HG03432 (cell line): ENCODE data around the gene BEND5.

Source experiments
- ATAC-seq: cut with Tn5 transposase; IDR thresholded peaks from one replicate; pipeline ENCODE4 v1.9.1; 2021; ENCODE audit warnings: mild to moderate bottlenecking, moderate library complexity; ENCODE audit not compliant: unreplicated experiment

The BEND5 gene

DNA sequence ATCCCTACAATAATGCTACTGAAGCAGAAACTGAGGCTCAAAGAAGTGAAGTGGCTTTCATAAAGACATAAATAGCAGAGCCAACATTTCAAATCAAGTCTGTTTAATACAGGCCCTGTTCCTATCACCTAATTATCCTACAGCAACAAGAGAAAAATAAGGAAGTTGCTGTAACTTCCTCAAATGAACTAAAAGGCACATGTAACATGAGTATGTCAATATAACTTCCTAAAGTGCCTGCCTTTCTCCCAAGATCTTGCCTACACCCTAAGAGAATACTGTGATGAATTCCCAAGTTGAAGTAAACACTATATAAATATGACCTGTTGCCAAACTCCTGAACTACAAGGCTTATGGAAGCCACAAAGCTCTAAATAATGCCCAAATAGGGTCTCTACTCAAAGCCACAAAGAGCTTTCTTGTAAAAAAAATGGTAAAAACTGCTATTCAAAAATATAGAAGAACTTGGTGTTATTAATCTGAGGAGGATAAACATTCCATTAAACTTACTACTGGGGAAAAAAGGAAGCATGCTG lies 8.6 kb downstream of the BEND5 start:
- no peak for ATAC-seq

DNA sequence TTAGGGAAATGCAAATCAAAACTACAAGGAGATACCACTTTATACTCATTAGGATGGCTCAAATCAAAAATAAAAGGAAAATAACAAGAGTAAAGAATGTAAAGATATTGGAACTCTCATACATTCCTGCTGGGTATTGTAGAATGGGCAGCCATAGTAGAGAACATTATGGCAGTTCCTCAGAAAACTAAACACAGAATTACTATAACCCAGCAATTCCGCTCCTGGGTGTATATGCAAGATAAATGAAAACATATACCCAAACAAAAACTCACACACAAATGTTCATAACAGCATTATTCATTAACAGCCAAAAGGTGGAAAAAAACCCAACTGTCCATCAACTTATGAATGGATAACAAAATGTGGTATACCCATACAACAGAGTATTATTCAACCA lies 11.4 kb downstream of the BEND5 start:
- ATAC-seq, result no peak

DNA sequence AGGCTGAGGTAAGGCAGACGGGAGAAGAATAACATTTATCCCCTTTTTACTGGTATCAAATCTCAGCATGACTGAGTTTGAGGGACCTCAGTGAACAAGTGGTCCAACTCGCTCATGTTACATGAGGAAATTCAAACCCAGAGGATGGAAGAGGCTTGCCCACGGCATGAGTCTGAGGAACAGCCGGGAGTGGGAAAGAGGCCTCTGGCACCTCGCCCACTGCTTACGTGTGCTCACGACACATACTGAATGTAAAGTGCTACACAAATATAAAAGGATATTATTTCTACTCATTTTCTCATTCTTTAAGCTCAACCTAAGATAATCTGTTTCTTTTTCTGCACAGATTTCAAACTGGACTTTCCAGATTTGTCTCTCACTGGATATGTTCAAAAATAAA lies 14.7 kb downstream of the BEND5 start:
- ATAC-seq, result no peak

DNA sequence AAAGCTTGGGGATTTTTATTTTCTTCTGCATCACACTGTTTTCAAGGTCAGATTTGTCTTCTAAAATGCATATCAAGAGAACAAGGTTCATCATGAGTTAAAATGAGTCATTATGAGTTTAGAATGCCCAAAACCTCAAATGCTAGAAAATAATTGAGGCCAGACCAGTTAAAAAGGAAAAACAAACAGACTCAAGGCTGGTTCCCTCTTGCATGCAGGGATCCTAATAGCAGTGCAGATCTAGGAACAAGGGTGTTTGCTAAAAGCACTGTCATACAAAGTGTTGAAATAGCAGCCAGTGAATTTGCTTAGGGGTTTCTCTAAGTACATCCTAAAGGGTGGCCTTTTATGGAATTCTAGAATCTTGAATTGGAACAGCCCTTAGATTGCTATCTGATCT lies 15.3 kb downstream of the BEND5 start:
- ATAC-seq, result no peak

DNA sequence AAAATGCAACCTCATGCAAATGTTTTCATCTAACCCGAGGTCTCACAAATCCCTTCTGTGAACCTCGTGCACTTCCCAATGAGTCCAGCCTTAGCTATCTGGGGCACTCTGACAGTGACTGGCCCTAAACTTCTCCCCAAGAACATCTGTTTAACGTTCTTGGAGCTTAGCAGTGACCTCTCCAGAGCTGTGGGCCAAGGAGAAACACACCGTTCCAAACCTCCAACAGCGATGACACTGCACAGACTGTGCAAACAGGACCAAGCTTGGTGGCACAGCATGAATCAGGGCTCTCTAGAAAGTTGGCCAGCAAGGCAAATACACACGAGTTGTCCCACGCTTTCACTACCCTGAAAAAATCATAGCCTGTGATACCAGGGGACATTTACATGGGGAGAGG lies 15.8 kb downstream of the BEND5 start:
- ATAC-seq, result no peak

GRCh38 chr1:48758976-48759375 lies 17.7 kb downstream of the BEND5 start:
- no peak for ATAC-seq

GRCh38 chr1:48757363-48757762 lies 19.3 kb downstream of the BEND5 start:
- no peak for ATAC-seq

GRCh38 chr1:48756683-48757316 lies 19.9 kb downstream of the BEND5 start:
- no peak for ATAC-seq

DNA sequence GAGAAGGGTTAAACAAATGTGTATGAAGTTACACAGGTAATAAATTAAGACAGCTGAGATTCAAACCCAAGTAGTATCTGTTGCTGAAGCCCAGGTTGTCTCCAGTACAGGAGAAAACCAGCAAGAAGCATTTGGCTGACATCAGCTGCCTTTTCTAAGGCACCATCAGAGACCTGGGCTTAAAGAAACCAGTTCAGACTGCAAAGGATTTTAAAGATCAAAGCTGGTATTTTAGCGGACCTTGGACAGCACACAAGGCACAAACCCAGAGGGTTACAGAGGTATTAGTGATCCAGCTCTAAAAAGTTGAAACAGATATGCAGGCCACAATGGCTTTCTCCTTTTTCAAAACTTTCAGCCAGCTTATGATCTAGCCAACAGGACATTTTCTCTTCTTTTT lies 23.4 kb downstream of the BEND5 start:
- ATAC-seq, result no peak

DNA sequence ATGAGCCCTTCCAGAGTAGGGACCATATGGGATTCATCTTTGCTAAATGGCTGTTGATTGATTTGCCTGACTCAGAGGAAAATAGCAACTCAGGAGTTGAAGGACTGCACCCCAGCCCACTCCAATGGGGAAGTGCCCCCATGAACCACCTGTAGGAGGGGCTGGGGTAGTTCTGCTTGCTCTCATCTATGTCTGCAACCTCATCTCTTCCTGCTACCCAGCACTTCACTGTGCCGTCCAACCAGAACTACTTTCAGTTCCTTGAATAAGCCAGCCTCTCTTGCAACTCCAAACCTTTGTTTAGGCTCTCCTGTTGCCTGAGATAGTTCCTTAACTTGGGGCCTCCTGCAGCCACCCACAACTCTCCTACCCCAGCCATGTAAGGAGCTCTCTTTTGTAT lies 26.6 kb downstream of the BEND5 start:
- ATAC-seq, result peak; percentile 71

GRCh38 chr1:48749068-48749467 lies 27.6 kb downstream of the BEND5 start:
- ATAC-seq, result no peak

GRCh38 chr1:48746906-48747305 lies 29.8 kb downstream of the BEND5 start:
- ATAC-seq, result no peak

- ATAC-seq, result no peak
These were observed 32.7 kb downstream of the BEND5 start for GRCh38 chr1:48744032-48744431.

GRCh38 chr1:48743480-48743879 lies 33.2 kb downstream of the BEND5 start:
- no peak for ATAC-seq

GRCh38 chr1:48741380-48741779 lies 35.3 kb downstream of the BEND5 start:
- no peak for ATAC-seq

DNA sequence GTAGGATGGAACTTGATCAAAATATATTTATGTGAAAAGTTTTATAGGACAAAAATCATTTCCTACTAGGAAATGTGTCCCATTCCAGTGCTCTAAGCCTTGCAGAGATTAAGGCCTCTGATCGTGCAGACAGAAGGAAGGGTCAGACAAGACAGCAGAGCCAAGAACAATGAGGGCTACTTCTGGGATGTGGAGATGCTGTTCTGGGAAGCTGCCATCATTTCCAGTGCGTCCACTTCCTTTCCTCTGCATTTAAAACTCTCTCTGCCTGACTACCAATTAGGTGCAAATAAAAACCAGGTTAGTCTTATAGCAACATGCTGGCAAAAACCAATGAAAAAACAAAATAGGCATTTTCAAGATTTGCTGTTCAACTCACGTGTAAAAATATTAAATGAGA lies 36.1 kb downstream of the BEND5 start:
- no peak for ATAC-seq

GRCh38 chr1:48739091-48739490 lies 37.6 kb downstream of the BEND5 start:
- ATAC-seq, result no peak

DNA sequence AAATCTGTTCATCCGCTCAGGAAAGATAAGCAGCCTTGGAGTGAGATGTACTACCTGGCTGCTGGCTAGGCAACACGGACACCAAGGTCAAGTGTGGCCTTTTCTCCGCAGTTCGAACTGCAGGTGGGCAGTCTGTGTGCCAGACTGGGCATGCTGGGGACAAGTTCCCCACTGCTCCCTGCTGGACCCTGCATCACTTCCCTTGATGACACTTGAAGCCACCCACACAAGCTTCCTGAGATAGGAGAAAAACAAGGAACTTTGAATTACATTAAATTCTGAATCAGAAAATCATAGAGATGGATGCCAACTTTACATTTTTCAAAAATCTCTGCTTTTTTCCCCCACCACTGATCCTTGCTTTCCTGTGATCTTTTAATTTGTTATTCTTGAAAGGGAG lies 38.3 kb downstream of the BEND5 start:
- no peak for ATAC-seq

- ATAC-seq, result no peak
These were observed 40.9 kb downstream of the BEND5 start for GRCh38 chr1:48735796-48736195.

DNA sequence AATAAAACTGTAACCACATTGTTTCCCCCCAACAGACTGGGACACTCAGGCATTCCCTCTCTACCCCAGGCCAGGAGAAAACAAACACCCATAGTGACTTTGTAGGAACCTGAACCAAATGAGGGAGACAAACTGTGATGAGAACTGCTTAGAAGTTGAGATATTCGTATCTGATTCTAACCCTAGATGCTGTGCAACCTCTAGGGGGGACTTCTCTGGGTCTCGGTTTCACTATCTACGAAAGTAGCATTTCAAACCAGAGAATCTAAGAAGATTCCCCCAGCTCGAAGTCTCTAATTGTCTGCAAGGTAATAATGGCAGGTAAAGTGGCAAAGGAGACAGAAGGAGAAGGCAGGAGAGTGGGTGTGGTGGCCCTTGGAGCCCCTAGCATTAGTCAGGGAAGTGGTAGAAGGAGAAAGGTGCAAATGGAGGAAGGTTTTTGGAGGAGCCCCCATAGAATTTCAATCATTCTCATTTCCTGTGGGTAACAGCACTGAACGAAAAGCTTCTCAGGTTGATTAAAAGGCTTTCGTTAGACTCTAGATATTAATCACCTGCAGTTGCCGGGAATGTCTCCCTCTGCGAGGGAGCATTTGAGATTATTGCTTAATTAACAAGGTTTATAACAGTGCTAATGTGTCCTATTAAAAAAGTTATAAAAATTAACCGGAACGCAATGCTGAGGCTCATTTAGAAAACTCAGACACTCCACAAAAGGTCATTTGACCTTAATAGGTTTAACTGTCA lies 46.4 kb downstream of the BEND5 start:
- peak; percentile 65 for ATAC-seq

GRCh38 chr1:48728584-48728983 lies 48.1 kb downstream of the BEND5 start:
- ATAC-seq, result no peak

GRCh38 chr1:48726557-48727215 lies 50.0 kb downstream of the BEND5 start:
- ATAC-seq, result no peak
